DOHH2 (cell line): ENCODE data around the gene TRPC1.
A peak's percentile ranks its signal among the peaks of the same experiment; 100 is the strongest.

Source experiments
- H3F3A ChIP-seq: fragments of 200-600 bp; sonication (generic), shearing (Covaris generic); 2 replicates; pipeline ENCODE4 v1.6.0; 2016; ENCODE audit warnings: antibody characterized with exemption, mild to moderate bottlenecking; ENCODE audit not compliant: control insufficient read depth, insufficient read depth
- H3K27ac ChIP-seq: fragments of 200-600 bp; sonication (generic); 2 replicates; pipeline ENCODE4 v1.5.1; 2014; ENCODE audit warnings: low read depth, mild to moderate bottlenecking, low read length, moderate library complexity
- H3K27me3 ChIP-seq: fragments of 200-600 bp; sonication (generic); 2 replicates; pipeline ENCODE4 v1.6.1; 2014; ENCODE audit warnings: mild to moderate bottlenecking, low read length, mixed read lengths; ENCODE audit not compliant: control insufficient read depth
- H3K36me3 ChIP-seq: fragments of 200-600 bp; sonication (generic); 2 replicates; pipeline ENCODE4 v1.6.1; 2014; ENCODE audit warnings: mild to moderate bottlenecking, low read length, moderate library complexity, mixed read lengths; ENCODE audit not compliant: control insufficient read depth
- H3K4me1 ChIP-seq: fragments of 200-600 bp; sonication (generic); 2 replicates; pipeline ENCODE4 v1.6.1; 2014; ENCODE audit warnings: mild to moderate bottlenecking, low read length, mixed read lengths; ENCODE audit not compliant: control insufficient read depth
- H3K4me2 ChIP-seq: fragments of 200-600 bp; sonication (generic); 2 replicates; pipeline ENCODE4 v1.6.0; 2014; ENCODE audit warnings: mild to moderate bottlenecking, low read length, moderate library complexity
- H3K4me3 ChIP-seq: fragments of 200-600 bp; sonication (generic); 2 replicates; pipeline ENCODE4 v1.5.1; 2014; ENCODE audit warnings: mild to moderate bottlenecking, low read length, mixed read lengths
- H3K79me2 ChIP-seq: fragments of 200-600 bp; sonication (generic); 2 replicates; pipeline ENCODE4 v1.6.1; 2014; ENCODE audit warnings: mild to moderate bottlenecking, low read length, mixed read lengths; ENCODE audit not compliant: control insufficient read depth
- H3K9me2 ChIP-seq: fragments of 200-600 bp; sonication (generic); replicated peaks from 2 replicates; pipeline ENCODE4 v1.6.1; 2014; ENCODE audit warnings: mild to moderate bottlenecking, low read length, mixed read lengths; ENCODE audit not compliant: control insufficient read depth
- H3K9me3 ChIP-seq: fragments of 200-600 bp; sonication (generic); 2 replicates; pipeline ENCODE4 v1.6.1; 2014; ENCODE audit warnings: antibody characterized with exemption, low read length, mixed read lengths; ENCODE audit not compliant: control insufficient read depth, insufficient read depth
- H4K20me1 ChIP-seq: fragments of 200-600 bp; sonication (generic); 2 replicates; pipeline ENCODE4 v1.6.0; 2014; ENCODE audit warnings: low read depth, mild to moderate bottlenecking, antibody characterized with exemption, low read length, moderate library complexity; ENCODE audit not compliant: control insufficient read depth, insufficient read depth
- CTCF ChIP-seq: fragments of 200-600 bp; sonication (generic); IDR thresholded peaks from one replicate; pipeline ENCODE4 v1.5.1; 2014; ENCODE audit warnings: antibody characterized with exemption, mild to moderate bottlenecking, low read depth, low read length; ENCODE audit not compliant: poor library complexity, severe bottlenecking
- EZH2phosphoT487 ChIP-seq: fragments of 200-600 bp; sonication (generic); IDR thresholded peaks from 2 replicates; pipeline ENCODE4 v1.6.1; 2017; ENCODE audit warnings: borderline replicate concordance, mild to moderate bottlenecking, antibody characterized with exemption, low read length, moderate library complexity, mixed read lengths

TRPC1 gene

GRCh38 chr3:142839831-142840230 is 116.0 kb downstream of the TRPC1 start:
- H3K36me3 ChIP-seq: no peaks in the 10 kb centered on the region
- H3K4me1 ChIP-seq: no peaks in the 10 kb centered on the region
- no peak overlapping the region for H3K4me3 ChIP-seq
- no peaks in the 10 kb centered on the region for H4K20me1 ChIP-seq
- no peak overlapping the region for H3K27ac ChIP-seq
- H3K79me2 ChIP-seq: no peaks in the 10 kb centered on the region
- H3F3A ChIP-seq: no peaks in the 10 kb centered on the region
- H3K9me3 ChIP-seq: no peaks in the 10 kb centered on the region
- no peak overlapping the region for H3K4me2 ChIP-seq
- no peak for TF ChIP-seq EZH2phosphoT487
- no peak for TF ChIP-seq CTCF
- 0 out of 2 replicates have a peak, but pooled peaks cover 2% of the 10 kb centered on the region for H3K27me3 ChIP-seq
- H3K9me2 ChIP-seq: no peaks in the 10 kb centered on the region

- H3K79me2 ChIP-seq: no peaks in the 10 kb centered on the region
- no peaks in the 10 kb centered on the region for H3K9me3 ChIP-seq
- no peak overlapping the region for H3K4me2 ChIP-seq
- no peaks in the 10 kb centered on the region for H3F3A ChIP-seq
- H4K20me1 ChIP-seq: no peaks in the 10 kb centered on the region
- no peak overlapping the region for H3K4me3 ChIP-seq
- no peak overlapping the region for H3K27ac ChIP-seq
- no peaks in the 10 kb centered on the region for H3K36me3 ChIP-seq
- no peaks in the 10 kb centered on the region for H3K4me1 ChIP-seq
- no peaks in the 10 kb centered on the region for H3K9me2 ChIP-seq
- TF ChIP-seq EZH2phosphoT487: no peak
- peak; percentile 65 for TF ChIP-seq CTCF
- H3K27me3 ChIP-seq: no peaks in the 10 kb centered on the region
Observed at GRCh38 chr3:142844339-142844977, 120.6 kb downstream of the TRPC1 start.

- no peaks in the 10 kb centered on the region for H3K79me2 ChIP-seq
- no peak overlapping the region for H3K4me2 ChIP-seq
- H3K27ac ChIP-seq: no peak overlapping the region
- TF ChIP-seq CTCF (no peak), EZH2phosphoT487 (no peak)
- no peaks in the 10 kb centered on the region for H3K4me1 ChIP-seq
- peaks cover 9% of the 10 kb centered on the region for H3K27me3 ChIP-seq
- H3K4me3 ChIP-seq: no peak overlapping the region
- no peaks in the 10 kb centered on the region for H3F3A ChIP-seq
- H4K20me1 ChIP-seq: no peaks in the 10 kb centered on the region
- H3K9me2 ChIP-seq: no peaks in the 10 kb centered on the region
- no peaks in the 10 kb centered on the region for H3K36me3 ChIP-seq
- no peaks in the 10 kb centered on the region for H3K9me3 ChIP-seq
Observed at GRCh38 chr3:142846779-142847577, 123.1 kb downstream of the TRPC1 start.
